ENCODE measurements around the gene JMJD8. TPM values are rescaled to one million over a fixed set of nuclear protein-coding genes. Genes with fewer than 3 reads are reported as not detected.

JMJD8 gene
- total RNA-seq, 1 experiment from 2014 or later, result 47.1 TPM

DNA sequence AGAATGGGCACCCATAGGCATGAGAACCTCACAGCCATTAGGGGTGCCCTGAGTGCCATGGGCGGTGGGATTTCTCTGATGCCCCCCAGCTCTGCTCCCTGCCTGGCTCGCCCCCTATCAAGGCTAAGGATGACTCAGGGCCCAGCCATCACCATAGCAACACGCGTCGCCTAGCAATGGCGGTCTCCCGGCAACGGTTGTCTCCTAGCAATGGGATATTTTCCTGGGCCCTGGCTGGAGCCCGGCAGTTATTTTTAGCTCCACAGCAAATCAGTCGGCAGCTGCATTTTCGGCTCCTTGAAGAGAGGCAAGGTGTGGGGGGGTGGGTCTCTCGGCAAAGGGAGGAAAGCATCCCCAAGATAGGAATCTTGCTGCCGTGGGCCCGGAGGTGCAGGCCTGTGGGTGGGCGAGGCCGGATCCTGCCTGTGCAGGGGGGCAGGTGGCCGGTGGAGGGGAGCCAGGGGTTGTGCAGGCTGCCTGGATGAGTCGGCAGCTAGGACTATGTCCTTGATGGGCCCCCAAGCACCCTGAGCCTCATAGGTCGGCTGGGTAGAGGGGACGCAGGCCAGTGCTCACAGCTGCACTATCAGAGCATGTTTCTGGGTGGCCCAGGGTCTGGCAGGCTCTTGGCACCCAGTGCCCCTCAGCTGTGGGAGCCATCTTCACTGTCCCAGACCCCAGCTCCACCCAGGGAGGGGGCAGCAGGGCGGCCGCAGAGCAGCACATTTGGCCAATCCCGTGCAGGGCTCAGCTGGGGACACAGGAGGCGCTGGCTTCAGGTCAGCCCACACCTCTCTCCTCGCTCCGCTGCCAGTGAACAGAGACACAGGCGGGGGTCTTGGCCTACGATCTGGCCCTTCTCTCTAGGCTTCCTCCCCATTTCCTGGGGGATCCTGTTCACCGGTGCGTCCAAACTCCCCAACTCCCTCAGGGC, 25.7 kb upstream of the JMJD8 start:
- DNase-seq (ENCODE audit: low read depth), result peak; percentile 85

DNA sequence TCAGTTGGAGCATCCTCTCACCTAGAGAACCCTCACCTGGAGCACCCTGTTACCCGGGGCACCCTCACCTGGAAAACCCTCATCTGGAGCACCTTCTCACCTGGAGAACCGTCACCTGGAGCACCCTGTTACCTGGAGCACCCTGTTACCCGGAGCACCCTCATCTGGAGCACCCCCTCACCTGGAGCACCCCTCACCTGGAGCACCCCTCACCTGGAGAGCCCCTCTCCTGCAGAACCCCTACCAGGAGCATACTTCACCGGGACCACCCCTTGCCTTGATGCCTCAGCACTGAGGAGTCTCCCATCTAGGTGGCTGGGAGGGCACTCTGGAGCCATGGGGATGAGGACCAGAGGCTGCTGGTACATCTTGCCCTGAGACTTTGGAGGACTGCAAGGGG, 24.8 kb upstream of the JMJD8 start:
- no peak for DNase-seq (ENCODE audit: low read depth)

DNA sequence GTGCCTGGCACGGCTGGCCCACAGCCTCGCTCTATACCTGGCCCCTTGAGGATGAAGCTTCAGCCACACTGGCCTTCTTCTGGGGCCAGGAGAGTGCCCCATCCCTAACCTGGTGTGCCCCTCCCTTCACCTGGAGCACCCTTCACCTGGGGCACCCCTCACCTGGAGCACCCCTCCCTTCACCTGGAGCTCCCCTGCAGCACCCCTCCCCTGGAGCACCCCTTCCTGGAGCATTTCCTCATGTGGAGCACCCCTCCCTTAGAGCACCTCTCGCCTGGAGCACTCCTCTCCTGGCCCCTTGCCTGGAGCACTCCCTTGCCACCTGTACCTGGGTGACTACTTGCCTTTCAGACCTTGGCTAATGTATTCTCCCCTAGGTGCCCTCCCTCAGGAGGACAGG, 23.9 kb upstream of the JMJD8 start:
- no peak for DNase-seq (ENCODE audit: low read depth)

DNA sequence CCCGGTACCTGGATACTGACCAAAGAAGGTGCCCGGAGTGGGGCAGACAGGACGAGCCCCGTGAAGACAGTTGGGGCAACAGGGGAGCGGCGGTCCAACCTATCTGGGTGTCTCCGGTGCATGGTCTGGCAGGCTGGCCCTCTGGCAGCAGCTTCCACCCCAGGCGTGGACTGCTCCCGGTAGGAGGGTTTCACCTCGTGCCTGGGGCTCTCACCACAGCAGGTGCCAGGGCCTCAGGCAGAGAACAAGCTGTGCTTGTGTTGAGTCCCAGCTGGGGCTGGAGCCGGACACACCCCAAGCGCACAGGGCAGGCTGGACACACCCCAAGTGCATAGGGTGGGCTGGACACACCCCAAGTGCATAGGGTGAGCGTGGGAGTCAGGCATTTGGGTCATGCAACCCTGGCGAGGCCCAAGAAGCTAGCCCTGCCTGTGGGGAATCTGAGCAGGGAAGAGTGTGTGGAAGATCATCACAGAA, 23.0 kb upstream of the JMJD8 start:
- DNase-seq (ENCODE audit: low read depth), result no peak

DNA sequence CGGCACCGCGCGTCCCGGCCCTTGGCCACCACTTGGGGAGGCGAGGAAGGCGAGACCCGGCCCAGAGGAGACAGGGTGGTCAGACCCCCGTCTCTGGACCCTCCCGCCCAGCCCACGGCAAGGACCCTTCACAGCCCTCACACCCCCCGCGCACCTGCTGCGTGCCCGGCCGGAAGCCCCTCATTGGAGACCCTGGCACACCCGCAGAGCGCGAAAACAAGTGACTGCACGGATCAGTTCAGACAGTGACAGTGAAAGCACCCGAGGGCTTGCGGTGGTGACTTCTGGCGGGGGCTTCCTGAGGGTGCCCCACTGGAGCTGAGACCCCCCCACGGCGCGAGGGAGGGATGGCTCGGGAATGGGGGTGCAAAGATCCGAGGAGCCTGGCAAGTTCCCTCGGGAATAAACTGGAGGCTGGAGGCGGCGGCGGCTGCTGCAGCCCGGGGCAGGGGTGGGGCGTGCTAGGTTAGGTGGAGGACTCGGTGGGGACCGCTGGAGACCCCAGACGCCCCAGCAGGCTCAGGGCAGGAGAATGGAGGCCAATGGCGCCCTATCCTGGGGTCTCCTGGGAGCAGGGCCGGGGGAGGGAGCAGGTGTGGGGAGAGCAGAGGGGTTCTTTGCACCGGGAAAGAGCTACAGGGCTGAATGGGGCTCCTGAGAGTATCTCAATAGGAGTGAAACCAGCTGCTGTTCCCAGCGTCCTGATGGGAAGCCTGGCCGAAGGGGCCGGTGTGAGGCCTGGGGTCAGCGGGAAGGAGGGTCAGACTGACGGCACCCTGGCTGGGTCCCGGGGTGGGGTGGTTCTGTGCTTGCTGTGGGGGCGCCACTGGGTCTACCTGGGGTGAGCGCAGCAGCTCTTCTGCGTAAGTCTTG, 22.3 kb upstream of the JMJD8 start:
- no peak for DNase-seq (ENCODE audit: low read depth)

DNA sequence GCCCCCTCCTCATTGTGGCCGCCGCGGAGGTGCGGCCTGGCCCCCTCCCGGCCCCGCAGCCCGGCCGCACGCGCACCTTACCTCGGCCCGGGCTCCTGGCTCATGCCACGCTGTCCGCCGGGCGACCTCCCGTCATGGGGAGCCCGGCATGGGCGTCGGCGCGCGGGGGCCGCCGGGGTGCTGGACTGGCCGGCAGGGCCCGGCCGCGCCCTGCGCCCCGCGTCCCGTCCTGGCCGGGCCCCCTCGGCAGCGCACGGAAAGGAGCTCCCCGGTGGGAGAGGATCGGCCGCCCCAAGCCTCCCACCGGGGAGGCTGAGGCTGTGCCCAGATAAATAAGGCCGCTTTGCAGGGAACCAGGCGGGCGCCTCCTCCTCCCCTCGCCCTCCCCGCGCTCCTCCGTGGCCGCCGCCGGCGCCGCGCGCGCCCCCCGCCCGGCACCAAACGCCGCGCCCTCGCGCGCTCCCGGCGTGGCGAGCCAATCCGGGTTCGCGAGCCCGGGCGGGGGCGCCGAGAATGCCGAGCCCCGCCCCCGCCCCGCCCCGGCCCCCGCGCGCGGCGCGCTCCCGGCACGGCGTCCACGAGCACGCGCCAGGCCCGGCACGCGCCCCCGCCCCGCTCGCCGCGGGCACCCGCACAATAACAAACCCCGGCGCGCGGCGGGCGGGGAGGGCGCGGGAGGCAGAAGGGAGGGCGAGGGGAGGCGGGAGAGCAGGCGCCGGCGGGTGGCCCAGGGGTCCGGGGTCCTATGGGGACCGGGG, 21.5 kb upstream of the JMJD8 start, which contains the start of gene FBXL16:
Gene FBXL16 (minus strand): TSS at position 371 of the 758 bp plus-strand sequence. CDS start 8,396 bp downstream, outside the sequence.
- DNase-seq (ENCODE audit: low read depth), result no peak

DNA sequence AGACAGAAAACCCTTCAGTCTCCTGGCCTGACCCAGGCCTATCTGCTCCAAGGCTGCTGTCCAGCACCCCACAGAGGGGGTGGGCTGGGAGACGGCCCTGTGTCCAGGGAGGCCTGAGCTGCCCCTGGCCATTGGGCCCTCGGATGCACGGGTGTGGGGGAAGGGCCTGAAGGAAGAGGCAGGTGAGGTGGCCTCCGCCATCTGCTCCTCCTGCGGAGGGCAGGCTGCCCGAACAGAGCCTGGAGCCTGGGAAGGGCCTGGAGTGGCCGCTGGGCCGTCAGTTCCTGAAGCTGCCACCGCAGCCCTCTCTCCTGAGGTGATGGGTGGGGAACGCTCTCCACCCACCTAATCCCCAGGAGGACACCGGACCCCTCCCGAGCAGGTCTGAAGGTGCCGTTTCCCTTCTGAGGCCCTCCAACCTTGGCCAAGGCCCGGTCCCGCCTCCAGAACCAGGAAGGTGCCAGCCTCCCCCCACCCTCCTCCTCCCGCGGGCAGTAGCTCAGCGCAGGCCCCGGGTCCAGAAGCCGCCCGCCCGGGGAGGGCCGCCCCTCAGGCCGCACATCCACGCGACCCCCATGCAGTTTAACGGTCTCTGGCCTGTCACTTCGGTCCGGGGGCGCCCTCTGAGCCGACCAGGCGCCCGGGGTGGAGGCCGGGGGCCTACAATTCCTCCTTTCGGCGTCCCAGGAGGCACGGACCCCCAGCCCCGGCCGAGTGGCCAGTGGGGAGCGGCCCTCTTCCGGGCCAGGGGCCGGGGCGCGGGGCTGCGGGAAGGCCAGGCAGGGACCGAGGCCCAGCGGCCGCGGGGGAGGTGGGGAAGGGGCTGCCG, 20.6 kb upstream of the JMJD8 start:
- no peak for DNase-seq (ENCODE audit: low read depth)

DNA sequence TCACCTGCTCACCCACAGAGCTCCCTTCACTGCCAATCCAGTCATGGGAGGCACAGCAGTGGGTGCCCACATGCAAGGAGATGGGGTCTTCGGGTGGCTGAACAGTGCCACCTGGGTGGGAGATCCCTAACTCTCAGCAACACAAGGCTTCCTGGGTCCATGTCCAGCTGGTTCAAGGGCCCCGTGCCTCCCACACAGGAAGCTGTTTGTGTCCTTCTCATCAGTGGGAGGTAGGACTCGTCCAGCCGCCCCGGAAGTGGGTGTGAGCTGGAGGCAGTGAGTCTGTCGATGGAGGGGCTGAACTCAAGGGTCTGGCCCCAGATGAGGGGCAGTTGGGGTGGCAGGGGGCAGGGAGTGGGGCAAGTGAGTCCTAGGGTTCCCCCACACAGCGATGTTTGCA, 19.9 kb upstream of the JMJD8 start:
- no peak for DNase-seq (ENCODE audit: low read depth)

DNA sequence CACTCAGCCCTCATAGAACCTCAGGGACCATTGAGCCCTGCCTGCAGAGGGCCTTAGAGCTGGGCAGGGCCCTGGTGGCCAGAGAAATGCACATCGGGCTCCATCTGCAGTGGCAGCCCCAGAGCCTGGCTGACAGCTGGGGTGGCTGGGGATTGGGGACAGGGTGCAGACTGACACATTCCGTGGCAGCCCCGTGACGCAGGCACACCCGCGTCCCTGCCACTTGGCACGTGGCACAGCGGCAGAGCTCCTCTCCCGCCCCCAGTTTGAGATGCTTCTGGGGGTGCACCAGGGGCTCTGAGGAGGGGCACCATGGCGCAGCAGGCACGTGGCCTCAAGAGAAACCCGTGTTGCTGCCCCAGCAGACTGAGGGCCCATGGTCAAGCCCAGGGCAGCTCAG, 19.3 kb upstream of the JMJD8 start:
- no peak for DNase-seq (ENCODE audit: low read depth)

DNA sequence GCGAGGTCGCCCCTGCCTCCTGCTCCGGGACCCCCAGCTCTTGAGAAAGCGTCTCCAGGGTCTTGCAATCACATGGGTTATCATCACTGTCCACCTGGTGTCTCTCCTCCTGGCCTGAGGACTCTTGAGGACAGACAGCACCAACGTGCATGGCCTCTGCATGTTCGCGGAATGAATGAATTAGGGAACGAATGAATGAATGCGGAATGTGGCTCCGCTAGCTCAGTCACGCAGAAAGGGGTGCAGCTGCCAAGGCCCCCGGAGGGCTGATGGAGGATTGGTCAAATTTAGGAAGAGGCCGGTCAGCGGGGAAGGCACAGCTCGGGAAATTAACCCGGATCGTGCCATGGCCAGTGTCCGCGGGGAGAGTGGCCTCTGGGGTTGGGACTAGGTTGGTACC, 18.2 kb upstream of the JMJD8 start:
- DNase-seq (ENCODE audit: low read depth), result no peak

DNA sequence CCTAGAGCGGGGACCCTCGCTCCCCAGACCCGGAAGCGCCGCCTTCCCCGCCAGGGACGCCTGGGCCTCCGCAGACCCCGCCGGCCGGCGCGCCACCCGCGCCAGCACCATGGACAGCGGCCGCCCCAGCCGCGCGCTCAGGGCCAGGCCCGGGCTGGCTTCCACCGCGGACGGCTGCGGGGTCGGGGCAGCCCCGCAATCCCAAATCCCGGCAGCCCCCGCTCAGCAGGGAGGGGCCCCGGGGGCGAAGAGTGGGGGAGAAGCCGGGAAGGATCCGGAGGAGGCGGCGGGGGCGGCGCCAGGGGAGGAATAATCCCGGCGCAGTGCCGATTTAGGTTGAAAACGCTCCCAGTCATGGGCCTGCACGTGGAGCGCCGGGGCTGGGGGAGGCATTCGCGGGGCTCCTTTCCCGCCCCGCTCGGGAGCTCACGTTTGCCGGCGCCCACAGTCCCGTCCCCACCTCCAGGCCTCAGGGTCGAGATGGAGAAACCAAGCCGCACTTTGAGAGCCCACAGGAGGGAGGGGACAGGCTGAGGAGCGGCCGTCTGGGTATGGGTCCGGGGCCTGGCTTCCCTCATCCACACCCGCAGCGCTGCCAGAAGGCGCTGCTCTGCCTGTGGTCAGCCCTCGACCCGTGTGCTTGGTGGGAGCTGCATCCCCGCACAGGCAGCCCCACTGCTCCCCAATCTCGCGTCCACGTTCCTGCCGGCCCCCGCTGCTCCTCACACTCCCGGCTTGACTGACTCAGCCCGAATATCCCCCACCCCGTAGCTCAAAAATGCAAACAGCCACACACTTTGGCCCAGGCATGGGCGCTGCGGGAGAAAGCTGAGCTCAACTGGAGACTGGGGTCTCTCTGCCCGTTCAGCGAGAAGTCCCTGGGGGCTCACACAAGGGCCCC, 16.8 kb upstream of the JMJD8 start:
- DNase-seq (ENCODE audit: low read depth), result no peak

DNA sequence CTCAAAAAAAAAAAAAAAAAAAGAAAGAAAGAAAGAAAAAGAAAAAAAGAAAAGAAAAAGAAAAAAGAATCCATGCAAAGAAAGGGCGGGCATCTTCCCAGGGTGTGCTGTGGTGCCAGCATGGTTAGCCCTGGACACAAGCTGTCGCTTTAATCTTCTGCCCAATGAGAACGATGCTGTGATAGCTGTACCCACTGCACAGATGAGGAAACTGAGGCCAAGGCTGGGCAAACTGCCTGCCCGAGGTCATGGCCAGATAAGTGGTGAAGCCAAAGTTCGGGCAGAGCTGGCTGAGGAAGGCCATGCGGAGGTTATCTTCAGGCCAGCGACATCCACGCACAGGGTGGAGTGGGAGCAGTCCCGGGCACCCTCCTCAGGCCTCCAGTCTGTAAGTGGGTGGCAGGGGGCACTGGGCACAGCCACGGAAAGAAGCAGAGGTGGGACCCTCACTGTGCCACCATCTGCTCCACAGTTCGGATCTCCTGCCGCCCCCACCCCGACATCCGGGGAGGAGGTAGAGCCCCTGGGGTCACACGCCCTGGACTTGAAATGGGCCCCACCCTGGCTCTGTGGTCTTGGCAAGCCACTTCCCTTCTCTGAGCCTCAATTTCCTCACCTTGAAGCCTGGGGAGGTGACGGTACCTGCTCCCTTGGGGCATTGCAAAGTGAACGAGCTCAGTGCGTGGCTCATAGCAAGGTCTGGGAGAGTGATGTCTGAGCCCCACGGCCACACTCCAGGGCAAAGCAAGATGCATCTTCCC, 15.0 kb upstream of the JMJD8 start:
- no peak for DNase-seq (ENCODE audit: low read depth)

DNA sequence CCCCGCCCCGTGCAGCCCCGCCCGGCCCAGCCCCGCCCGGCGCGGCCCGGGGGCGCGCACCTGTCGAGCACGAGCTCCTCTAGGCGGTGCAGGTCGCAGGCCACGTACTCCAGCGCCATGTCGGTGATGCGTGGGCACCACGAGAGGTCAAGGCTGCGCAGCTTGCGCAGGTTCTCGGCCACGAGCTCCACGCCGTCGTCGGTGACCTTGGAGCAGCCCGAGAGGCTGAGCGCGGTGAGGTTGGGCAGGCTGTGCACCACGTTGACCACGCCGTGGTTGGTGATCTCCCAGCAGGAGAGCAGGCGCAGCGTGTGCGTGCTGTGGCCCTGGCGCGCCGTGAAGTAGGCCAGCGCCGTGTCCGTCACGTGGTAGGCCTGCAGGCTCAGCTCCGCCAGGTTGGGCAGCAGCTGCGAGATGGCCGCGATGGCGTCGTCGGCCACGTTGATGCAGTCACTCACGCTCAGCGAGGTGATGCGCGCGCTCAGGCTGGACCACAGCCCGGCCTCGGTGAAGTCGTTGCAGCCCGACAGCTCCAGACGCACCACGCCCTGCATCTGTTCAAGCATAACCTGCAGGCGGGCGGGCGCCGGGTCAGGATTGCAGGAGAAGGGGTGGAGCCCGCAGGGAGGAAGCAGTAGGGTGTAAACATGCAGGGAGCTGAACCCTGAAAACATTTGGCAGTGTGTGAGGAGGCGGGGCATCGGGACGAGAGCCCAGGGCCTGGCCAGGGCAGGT, 11.4 kb upstream of the JMJD8 start:
- DNase-seq (ENCODE audit: low read depth), result no peak

DNA sequence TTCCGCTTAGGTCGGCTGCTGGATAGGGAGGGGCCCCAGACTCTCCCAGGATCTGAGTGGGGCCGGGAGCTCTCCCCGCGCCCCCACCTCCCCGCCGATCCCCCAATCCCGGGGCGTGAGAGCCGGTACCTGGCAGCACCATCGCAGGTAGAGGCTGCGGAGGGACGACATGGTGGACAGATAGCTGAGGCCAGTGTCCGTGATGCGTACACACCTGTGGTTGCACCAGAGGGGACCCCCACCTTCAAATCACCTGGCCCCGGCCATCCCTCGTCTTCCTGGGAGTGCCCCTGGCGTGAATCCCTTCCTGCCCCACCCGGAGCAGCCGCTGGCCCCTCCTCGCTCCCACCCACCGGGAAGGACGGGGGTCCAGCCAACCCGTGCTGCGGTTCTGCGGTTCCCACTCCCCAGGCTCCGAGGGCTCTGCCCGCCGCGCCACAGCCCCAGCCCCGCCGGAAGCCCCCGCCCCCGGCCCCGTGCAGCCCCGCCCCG, 10.8 kb upstream of the JMJD8 start:
- DNase-seq (ENCODE audit: low read depth), result no peak

DNA sequence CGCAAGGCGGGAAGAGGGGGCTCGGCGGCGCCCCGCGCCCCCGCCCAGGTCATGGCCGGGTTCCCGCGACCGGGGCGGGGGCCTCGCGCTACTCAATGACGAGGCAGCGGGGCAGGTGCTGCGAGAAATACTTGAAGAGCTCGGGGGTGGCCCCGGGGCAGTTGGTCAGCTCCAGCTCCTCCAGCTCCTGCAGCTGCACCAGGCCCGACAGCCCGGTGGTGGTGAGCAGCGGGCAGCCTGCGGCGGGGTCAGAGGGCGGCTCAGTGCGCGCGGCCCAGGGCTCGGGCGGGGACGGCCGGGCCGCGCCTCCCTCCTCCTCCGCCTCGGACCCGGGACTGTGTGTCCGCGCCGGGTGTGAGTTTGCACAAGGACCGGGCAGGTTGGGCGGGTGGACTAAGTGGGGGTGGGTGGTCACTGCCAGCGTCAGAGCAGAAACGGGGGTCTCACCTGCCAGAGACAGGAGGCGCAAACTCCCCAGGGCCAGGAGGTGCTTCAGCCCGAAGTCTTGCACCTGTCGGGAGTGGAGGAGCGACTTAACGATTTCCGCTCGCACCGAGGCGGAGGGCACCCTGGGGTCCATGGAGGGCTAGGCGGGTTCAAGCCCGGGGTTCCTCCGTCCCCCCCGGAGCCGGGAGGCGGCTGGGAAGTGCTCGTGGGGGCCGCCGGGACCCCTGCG, 10.2 kb upstream of the JMJD8 start:
- DNase-seq (ENCODE audit: low read depth), result no peak

DNA sequence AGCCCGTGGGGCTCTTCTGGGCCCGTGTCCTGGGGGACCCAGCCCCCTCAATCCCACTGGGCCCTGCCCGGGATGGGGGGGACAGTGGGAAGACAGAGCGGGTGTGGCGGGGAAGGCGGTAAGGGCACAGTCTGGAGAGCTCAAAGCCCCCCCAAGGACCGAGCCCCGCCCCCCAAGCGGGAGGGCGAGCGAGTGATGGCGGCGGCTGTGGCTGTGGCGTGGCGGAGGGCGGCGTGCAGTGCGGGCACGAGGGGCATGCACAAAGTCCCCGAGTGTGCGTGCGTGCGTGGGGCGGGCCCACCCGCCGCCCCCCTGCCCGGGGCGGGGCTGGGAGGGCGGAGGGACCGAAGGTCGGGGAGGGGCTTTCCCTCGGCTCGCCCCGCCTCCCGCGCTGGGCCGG, 9.6 kb upstream of the JMJD8 start:
- no peak for DNase-seq (ENCODE audit: low read depth)

DNA sequence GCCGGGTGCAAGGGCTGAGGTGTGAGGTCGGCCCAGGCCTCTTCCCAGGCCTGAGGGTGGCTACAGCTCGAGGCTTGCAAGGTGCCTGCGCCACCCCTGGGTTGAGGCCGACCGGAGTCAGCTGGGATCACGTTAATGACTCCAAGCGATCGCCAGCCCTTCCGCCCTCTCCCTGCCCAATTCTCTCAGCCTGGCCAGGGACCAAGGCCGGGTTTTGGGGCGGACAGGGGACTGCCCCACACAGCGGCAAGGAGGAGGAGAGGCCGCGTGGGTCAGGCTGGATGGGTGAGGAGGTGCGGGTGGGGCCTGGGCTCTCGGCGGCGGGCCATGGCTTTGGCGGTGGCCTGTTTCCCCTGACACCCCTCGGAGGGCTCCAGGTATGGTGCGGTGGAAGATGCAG, 9.2 kb upstream of the JMJD8 start:
- DNase-seq (ENCODE audit: low read depth), result no peak
